ENCODE measurements around the gene ALDOB.

The ALDOB gene

DNA sequence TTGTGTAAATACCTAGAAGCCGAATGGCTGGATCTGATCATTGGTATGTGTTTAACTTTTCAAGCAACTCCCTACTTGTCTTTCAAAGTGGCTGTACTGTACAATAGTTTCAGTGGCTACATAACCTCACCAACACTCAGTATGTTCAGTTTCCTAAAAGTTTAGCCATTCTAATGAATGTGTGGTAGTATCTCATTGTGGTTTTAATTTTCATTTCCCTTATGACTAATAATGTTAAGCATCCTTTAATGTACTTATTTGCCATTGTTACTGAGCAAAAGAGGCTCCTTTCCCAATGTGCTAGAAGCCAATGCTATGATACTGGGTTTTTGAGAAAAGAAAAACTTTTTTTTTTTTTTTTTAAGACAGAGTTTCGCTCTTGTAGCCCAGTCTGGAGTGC is 27.8 kb upstream of the ALDOB start:
- TF ChIP-seq, protein P1, sequence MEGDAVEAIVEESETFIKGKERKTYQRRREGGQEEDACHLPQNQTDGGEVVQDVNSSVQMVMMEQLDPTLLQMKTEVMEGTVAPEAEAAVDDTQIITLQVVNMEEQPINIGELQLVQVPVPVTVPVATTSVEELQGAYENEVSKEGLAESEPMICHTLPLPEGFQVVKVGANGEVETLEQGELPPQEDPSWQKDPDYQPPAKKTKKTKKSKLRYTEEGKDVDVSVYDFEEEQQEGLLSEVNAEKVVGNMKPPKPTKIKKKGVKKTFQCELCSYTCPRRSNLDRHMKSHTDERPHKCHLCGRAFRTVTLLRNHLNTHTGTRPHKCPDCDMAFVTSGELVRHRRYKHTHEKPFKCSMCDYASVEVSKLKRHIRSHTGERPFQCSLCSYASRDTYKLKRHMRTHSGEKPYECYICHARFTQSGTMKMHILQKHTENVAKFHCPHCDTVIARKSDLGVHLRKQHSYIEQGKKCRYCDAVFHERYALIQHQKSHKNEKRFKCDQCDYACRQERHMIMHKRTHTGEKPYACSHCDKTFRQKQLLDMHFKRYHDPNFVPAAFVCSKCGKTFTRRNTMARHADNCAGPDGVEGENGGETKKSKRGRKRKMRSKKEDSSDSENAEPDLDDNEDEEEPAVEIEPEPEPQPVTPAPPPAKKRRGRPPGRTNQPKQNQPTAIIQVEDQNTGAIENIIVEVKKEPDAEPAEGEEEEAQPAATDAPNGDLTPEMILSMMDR (IDR thresholded peaks at IDR 0.05; ENCODE audit: unreplicated experiment in 3 of 3), result no peak
- no peak overlapping the region for H3K4me3 Mint-ChIP-seq
- no peaks in the 10 kb centered on the region for H3K9me3 Mint-ChIP-seq
- H3K27ac Mint-ChIP-seq, result no peak overlapping the region
- H3K27me3 Mint-ChIP-seq (ENCODE audit: low read depth), result no peaks in the 10 kb centered on the region
- peaks cover 16% of the 10 kb centered on the region for H3K4me1 Mint-ChIP-seq
- no peaks in the 10 kb centered on the region for H3K36me3 Mint-ChIP-seq (ENCODE audit: low read depth)

DNA sequence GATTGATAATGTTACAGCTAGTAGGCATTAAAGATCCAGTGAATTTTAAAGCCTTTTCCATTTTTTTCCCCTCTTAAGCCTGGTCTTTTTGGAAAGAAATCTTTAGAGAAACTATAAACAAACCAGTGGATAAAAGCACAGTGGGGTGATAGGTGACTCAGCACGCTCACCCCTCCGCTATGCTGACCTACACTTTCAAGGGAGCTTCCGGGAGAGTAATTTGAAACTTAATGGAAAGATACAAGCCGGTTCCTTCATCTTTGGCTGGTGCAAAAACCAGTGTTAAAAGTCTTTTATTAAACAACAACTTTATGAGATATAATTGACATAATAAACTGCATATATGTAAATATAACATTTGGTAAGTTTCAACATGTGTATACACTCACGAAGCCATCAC is 27.0 kb upstream of the ALDOB start:
- Mint-ChIP-seq H3K27ac (no peak overlapping the region), H3K27me3 (ENCODE audit: low read depth) (no peaks in the 10 kb centered on the region), H3K4me3 (no peak overlapping the region), H3K9me3 (no peaks in the 10 kb centered on the region), H3K36me3 (ENCODE audit: low read depth) (no peaks in the 10 kb centered on the region), H3K4me1 (peaks cover 13% of the 10 kb centered on the region)
- TF ChIP-seq, protein P1 (IDR thresholded peaks at IDR 0.05; ENCODE audit: unreplicated experiment in 3 of 3), result no peak

GRCh38 chr9:101460965-101461364 is 25.4 kb upstream of the ALDOB start:
- Mint-ChIP-seq H3K9me3 (no peaks in the 10 kb centered on the region), H3K36me3 (ENCODE audit: low read depth) (no peaks in the 10 kb centered on the region), H3K4me3 (no peak overlapping the region), H3K27ac (no peak overlapping the region), H3K4me1 (peaks cover 10% of the 10 kb centered on the region), H3K27me3 (ENCODE audit: low read depth) (no peaks in the 10 kb centered on the region)
- TF ChIP-seq, protein P1 (IDR thresholded peaks at IDR 0.05; ENCODE audit: unreplicated experiment in 3 of 3), result no peak

- no peaks in the 10 kb centered on the region for H3K27me3 Mint-ChIP-seq (ENCODE audit: low read depth)
- no peaks in the 10 kb centered on the region for H3K36me3 Mint-ChIP-seq (ENCODE audit: low read depth)
- no peak overlapping the region for H3K4me3 Mint-ChIP-seq
- no peak overlapping the region for H3K27ac Mint-ChIP-seq
- H3K4me1 Mint-ChIP-seq, result peaks cover 10% of the 10 kb centered on the region
- no peaks in the 10 kb centered on the region for H3K9me3 Mint-ChIP-seq
- TF ChIP-seq, protein P1 (IDR thresholded peaks at IDR 0.05; ENCODE audit: unreplicated experiment in 3 of 3), result peak; percentile 64 to 69 (median 67)
Observed at GRCh38 chr9:101458963-101459631, 23.5 kb upstream of the ALDOB start.

DNA sequence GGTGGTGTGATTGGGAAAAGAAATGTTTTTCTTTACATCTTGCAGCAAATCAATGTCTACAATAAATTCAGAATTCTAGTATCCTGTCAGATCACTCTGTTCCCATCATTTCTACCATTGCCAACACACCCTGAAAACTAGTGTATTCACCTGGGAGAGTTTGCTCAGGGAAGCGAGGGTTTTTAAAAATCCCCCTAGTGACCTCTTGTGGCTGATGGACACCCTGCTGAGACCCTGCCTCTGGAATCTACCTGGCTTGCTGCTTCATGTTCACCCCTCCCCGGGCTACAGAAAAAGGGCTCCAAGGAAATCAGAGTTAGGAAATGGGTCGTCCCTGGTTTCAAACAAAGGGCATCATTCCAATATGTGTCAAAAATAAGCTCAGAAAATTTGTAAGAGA is 21.4 kb upstream of the ALDOB start:
- Mint-ChIP-seq H3K9me3 (peaks cover 8% of the 10 kb centered on the region), H3K4me1 (no peaks in the 10 kb centered on the region), H3K27ac (no peak overlapping the region), H3K4me3 (no peak overlapping the region), H3K36me3 (ENCODE audit: low read depth) (no peaks in the 10 kb centered on the region), H3K27me3 (ENCODE audit: low read depth) (no peaks in the 10 kb centered on the region)
- TF ChIP-seq, protein P1 (IDR thresholded peaks at IDR 0.05; ENCODE audit: unreplicated experiment in 3 of 3), result no peak

- H3K9me3 Mint-ChIP-seq, result peaks cover 12% of the 10 kb centered on the region
- H3K4me1 Mint-ChIP-seq, result peaks cover 5% of the 10 kb centered on the region
- no peaks in the 10 kb centered on the region for H3K27me3 Mint-ChIP-seq (ENCODE audit: low read depth)
- no peaks in the 10 kb centered on the region for H3K36me3 Mint-ChIP-seq (ENCODE audit: low read depth)
- H3K4me3 Mint-ChIP-seq, result no peak overlapping the region
- H3K27ac Mint-ChIP-seq, result no peak overlapping the region
- TF ChIP-seq, protein P1 (IDR thresholded peaks at IDR 0.05; ENCODE audit: unreplicated experiment in 3 of 3), result no peak
Observed at GRCh38 chr9:101455656-101456240, 20.2 kb upstream of the ALDOB start.
